GM12892 (cell line): ENCODE data around the gene TBC1D9B.

Source experiments
- POLR2A ChIP-seq: IDR thresholded peaks from 2 replicates; pipeline ENCODE4 v1.6.1; 2011; ENCODE audit warnings: low read depth, low read length, control low read depth
- POLR2AphosphoS5 ChIP-seq: IDR thresholded peaks from 2 replicates; pipeline ENCODE4 v1.6.1; 2011; ENCODE audit warnings: low read depth, low read length, control low read depth
- TAF1 ChIP-seq: IDR thresholded peaks from 2 replicates; pipeline ENCODE4 v1.6.1; 2011; ENCODE audit warnings: low read depth, mild to moderate bottlenecking, control low read depth, low read length, borderline replicate concordance

DNA sequence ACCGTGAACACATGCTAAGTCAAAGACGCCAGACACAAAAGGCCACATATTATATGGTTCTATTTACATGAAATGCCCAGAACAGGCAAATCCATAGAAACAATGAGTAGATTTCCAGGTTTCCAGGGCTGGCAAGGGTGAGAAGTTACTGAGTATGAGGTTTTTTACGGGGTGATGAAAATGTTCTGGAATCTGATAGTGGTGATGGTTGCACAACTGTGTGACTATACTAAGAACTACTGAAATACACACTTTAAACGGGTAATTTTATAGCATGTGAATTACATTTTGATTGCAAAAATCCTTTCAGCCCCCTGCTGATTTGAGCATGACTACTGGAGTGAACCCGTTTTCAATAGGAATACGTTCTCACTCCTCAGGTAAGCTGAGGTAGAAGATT lies 46.7 kb upstream of the TBC1D9B start:
- no peak for TF ChIP-seq POLR2AphosphoS5
- no peak for TF ChIP-seq POLR2A
- TF ChIP-seq TAF1: no peak
